ENCODE measurements around the gene ADAM12.
"Not testable (repeated sequence)": the region's sequence is repeated elsewhere in the genome, so short reads cannot be mapped to it uniquely, and the experiment has no call there.

Gene ADAM12

DNA sequence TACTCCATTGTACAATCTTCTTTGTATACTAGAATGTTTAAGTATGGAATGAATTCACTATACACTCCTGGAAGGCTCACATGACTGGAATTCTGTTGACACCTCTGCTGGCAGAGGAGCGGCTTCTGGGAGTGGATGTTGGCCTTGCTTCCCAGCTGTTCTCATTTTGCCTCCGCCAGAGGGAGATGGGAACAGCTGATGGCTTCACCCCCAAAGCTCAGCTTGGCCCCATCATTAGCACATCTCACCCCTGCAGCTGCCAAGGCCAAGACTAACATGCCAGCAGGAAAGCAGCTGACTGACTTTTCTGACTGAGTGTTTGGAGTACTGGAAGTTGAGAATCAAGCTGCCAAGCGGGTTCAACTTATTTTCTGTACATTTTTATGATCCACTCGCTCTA is 15.1 kb downstream of the ADAM12 start:
- Histone ChIP-seq H3K9me3 (ENCODE audit: control insufficient read depth, insufficient read depth, low read length) (peaks cover 9% of the 10 kb centered on the region), H3K4me1 (ENCODE audit: insufficient read depth, low read length) (no peaks in the 10 kb centered on the region), H3K36me3 (ENCODE audit: insufficient read depth, low read length) (no peaks in the 10 kb centered on the region), H3K9ac (ENCODE audit: low read depth, low read length) (no peak overlapping the region)

DNA sequence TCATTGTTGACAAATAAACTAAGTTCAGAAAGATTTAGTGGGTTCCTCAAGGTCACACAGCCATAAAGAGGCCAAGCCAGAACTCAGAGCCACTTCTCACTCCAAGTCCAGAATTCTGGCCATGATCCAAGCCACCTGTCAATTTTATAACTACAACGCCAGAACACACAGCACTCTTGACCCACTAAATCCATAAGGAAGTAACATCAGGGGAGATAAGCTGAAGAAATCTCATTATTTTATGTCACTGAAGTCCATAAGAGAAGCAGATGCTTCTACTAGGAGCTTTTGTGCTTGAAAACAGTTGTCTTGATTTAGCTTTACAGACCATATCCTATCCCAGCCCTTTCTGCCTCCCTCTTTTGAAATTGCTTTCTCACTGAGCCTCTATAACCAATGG is 15.9 kb downstream of the ADAM12 start:
- no peaks in the 10 kb centered on the region for H3K4me1 ChIP-seq (ENCODE audit: insufficient read depth, low read length)
- no peak overlapping the region for H3K9ac ChIP-seq (ENCODE audit: low read depth, low read length)
- H3K36me3 ChIP-seq (ENCODE audit: insufficient read depth, low read length): no peaks in the 10 kb centered on the region
- H3K9me3 ChIP-seq (ENCODE audit: control insufficient read depth, insufficient read depth, low read length): peaks cover 9% of the 10 kb centered on the region

DNA sequence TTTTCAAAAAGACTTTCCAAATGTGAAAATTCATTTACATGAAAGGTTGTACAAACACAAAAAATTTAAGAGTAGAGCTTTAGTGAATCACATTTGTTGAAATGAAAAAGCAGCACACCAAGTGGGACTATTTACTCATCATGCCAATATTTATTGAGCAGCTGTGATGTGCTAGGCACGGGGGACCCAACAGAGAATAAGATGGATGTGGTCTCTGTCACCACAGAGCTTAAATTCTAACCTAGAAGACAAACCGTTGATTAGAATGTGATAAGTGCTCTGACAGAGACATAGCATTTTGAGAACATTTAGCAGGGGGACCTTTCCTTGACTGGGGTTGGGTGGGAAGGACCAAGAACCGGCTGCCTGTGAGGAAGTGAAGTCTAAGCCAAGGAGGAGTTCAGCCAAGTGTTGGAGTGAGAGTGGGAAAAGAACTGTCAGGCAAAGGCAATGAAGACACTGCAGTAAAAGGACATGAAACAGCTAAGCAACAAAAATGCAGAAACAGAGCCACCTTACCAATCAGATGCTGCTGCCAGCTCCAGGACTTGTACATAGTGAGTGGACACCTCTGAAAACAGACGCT is 19.1 kb downstream of the ADAM12 start:
- Histone ChIP-seq H3K36me3 (ENCODE audit: insufficient read depth, low read length) (no peaks in the 10 kb centered on the region), H3K9ac (ENCODE audit: low read depth, low read length) (no peak overlapping the region), H3K4me1 (ENCODE audit: insufficient read depth, low read length) (no peaks in the 10 kb centered on the region), H3K9me3 (ENCODE audit: control insufficient read depth, insufficient read depth, low read length) (no peaks in the 10 kb centered on the region)

DNA sequence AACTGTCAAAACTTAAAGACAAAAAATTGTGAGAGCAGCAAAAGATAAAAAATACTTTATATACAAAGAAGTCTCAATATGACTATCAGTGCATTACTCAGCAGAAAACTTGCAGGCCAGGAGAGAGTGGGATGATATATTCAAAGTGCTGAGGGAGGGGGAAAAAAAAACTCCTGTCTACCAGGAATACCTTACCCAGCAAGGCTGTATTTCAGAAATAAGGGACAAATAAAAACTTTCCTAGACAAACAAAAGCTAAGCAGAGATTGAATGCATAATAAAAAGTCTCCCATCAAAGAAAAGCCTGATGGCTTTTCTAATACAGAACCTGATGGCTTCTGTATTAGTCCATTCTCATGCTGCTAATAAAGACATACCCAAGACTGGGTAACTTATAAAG is 31.1 kb downstream of the ADAM12 start:
- Histone ChIP-seq H3K9me3 (ENCODE audit: control insufficient read depth, insufficient read depth, low read length) (peaks cover 4% of the 10 kb centered on the region; the same call in 1 of the 2 replicates), H3K36me3 (ENCODE audit: insufficient read depth, low read length) (no peaks in the 10 kb centered on the region), H3K9ac (ENCODE audit: low read depth, low read length) (no peak overlapping the region), H3K4me1 (ENCODE audit: insufficient read depth, low read length) (no peaks in the 10 kb centered on the region)

DNA sequence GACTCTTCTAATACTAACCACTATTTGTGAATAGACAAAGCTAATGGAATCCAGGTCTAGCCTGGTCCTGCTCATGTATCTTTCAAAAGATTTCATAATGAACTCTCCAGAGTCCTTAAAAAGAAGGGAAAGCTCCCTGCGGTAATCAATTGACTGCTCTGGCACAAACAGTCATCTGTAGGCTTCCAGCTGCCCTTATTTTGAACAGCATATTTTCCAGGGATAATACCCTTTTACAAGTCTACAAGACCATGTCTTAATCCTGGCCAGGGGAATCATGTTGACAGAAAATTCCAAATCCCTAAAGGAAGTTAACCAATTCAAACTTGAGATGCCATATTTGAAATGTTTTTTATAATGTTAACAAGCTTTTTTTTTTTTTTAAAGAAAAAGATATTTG is 34.6 kb downstream of the ADAM12 start:
- H3K9me3 ChIP-seq (ENCODE audit: control insufficient read depth, insufficient read depth, low read length): peaks cover 4% of the 10 kb centered on the region; the same call in 1 of the 2 replicates
- H3K36me3 ChIP-seq (ENCODE audit: insufficient read depth, low read length): no peaks in the 10 kb centered on the region
- H3K4me1 ChIP-seq (ENCODE audit: insufficient read depth, low read length): no peaks in the 10 kb centered on the region
- H3K9ac ChIP-seq (ENCODE audit: low read depth, low read length): no peak overlapping the region

DNA sequence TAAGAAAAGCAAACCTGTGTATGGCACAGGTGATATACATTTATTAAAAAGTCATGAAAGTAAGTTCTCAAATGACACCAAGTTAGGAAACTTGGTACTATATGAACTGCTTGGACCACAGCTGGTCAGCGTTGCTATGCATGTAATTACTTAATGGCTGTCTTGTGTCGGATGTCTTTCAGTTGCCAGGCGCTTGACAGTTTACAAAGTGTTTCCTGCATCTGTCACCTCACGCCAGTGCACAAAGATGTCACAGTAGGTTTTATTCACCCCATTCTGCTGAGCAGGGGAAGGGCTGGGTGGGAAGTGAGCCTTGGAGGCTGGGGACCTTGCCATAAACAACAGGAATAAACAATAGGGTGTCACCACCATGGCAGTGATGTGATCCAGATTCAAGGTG is 35.8 kb downstream of the ADAM12 start:
- Histone ChIP-seq H3K4me1 (ENCODE audit: insufficient read depth, low read length) (no peaks in the 10 kb centered on the region), H3K9ac (ENCODE audit: low read depth, low read length) (no peak overlapping the region), H3K36me3 (ENCODE audit: insufficient read depth, low read length) (no peaks in the 10 kb centered on the region), H3K9me3 (ENCODE audit: control insufficient read depth, insufficient read depth, low read length) (peaks cover 4% of the 10 kb centered on the region; the same call in 1 of the 2 replicates)

DNA sequence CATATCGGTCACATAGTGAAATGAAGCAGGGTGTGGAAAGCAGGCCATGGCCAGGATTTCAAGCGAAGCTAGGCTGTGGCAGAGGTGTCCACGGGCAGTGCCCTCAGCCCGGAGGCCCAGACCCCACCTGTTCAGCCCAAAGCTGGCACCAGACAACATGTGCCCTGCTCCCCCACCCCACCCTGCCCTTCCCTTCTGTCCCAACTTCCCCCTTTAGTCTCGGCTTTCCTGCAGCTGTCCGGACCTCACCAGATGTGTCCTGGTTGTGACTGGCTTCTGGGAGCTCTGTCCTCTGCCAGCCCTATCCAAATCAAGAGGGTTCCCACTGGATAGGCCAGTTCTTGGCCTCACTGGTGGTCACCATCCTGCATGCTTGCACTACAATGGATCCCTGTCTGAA is 37.3 kb downstream of the ADAM12 start:
- H3K36me3 ChIP-seq (ENCODE audit: insufficient read depth, low read length): no peaks in the 10 kb centered on the region
- no peak overlapping the region for H3K9ac ChIP-seq (ENCODE audit: low read depth, low read length)
- no peaks in the 10 kb centered on the region for H3K9me3 ChIP-seq (ENCODE audit: control insufficient read depth, insufficient read depth, low read length)
- no peaks in the 10 kb centered on the region for H3K4me1 ChIP-seq (ENCODE audit: insufficient read depth, low read length)

DNA sequence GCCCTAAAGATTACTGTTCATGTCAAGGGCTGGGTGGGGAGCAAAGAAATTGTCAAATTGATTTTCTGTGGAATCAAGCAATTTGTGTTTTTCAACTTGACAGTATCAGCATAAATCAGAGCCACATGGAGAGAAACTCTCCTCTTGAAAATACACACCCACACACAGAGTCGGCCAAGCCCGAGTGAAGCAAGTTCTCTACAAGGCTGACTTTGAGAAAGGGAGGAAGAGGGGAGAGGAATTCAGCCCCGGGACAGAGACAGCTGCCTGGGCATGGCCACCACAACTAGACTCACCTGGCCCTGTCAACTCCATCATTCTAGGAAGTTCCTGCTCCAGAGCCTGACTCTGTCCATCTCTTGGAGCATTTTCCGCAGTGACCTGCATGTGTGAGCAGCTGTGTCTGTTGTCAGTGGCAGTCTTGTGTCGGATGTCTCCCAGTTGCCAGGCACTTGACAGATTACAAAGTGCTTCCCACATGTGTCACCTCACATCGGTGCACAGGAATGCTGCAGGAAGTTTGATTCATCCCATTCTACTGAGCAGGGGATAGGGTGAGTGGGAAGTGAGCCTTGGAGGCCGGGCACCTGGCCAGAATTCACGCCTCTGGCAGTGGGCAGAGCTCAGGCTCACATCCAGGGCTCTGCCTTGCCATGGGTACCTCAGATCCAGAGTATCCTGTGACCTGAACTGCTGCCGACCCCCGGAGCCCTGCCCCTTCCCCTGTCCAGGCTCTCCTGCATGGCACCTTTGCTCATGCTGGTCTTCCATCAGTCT is 37.9 kb downstream of the ADAM12 start:
- H3K4me1 ChIP-seq (ENCODE audit: insufficient read depth, low read length): no peaks in the 10 kb centered on the region
- no peaks in the 10 kb centered on the region for H3K9me3 ChIP-seq (ENCODE audit: control insufficient read depth, insufficient read depth, low read length)
- H3K9ac ChIP-seq (ENCODE audit: low read depth, low read length): no peak overlapping the region
- no peaks in the 10 kb centered on the region for H3K36me3 ChIP-seq (ENCODE audit: insufficient read depth, low read length)

DNA sequence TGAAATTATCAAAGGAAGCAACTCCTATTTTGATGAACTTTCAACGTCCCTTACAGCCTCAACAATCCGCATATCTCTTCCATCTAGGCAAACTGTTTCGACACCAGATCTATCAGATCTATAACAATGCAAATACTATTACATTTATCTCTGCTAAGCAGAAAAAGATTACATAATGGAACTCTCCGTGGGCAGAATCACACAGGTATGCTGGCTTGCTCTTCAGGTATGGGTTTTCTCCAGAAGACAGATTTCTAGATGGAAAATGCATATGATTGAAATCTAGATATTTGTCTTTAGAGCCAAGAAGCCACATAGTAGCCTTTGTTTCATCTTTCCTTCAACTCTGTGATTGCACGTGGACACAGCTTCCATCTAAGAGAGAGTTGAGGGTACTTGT is 38.6 kb downstream of the ADAM12 start:
- no peak overlapping the region for H3K9ac ChIP-seq (ENCODE audit: low read depth, low read length)
- no peaks in the 10 kb centered on the region for H3K36me3 ChIP-seq (ENCODE audit: insufficient read depth, low read length)
- no peaks in the 10 kb centered on the region for H3K9me3 ChIP-seq (ENCODE audit: control insufficient read depth, insufficient read depth, low read length)
- H3K4me1 ChIP-seq (ENCODE audit: insufficient read depth, low read length): no peaks in the 10 kb centered on the region

DNA sequence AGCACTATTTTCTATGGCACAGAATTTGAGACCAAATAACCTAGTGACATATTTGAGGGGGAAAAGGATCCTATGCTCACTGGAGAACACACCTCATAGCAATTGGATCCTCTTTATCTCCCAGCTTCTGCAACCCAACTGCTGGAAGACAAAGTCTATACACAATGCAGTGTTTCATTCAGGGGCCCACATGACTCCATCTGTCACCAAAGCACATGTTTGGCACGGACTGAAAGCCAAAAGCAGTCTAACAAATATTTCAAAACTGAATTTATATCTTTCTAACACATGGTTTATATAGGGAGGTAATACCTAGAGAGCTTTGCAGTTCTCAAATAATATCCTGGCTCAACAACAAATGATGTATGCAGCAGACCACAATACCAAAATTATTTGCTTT is 39.2 kb downstream of the ADAM12 start:
- Histone ChIP-seq H3K36me3 (ENCODE audit: insufficient read depth, low read length) (no peaks in the 10 kb centered on the region), H3K9ac (ENCODE audit: low read depth, low read length) (no peak overlapping the region), H3K4me1 (ENCODE audit: insufficient read depth, low read length) (no peaks in the 10 kb centered on the region), H3K9me3 (ENCODE audit: control insufficient read depth, insufficient read depth, low read length) (no peaks in the 10 kb centered on the region)

DNA sequence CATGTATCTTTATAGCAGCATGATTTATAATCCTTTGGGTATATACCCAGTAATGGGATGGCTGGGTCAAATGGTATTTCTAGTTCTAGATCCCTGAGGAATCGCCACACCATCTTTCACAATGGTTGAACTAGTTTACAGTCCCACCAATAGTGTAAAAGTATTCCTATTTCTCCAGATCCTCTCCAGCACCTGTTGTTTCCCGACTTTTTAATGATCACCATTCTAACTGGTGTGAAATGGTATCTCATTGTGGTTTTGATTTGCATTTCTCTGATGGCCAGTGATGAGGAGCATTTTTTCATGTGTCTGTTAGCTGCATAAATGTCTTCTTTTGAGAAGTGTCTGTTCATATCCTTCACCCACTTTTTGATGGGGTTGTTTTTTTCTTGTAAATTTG is 44.8 kb downstream of the ADAM12 start:
- H3K4me1 ChIP-seq (ENCODE audit: insufficient read depth, low read length); H3K36me3 ChIP-seq (ENCODE audit: insufficient read depth, low read length); H3K9me3 ChIP-seq (ENCODE audit: control insufficient read depth, insufficient read depth, low read length); H3K9ac ChIP-seq (ENCODE audit: low read depth, low read length): not testable (repeated sequence)

DNA sequence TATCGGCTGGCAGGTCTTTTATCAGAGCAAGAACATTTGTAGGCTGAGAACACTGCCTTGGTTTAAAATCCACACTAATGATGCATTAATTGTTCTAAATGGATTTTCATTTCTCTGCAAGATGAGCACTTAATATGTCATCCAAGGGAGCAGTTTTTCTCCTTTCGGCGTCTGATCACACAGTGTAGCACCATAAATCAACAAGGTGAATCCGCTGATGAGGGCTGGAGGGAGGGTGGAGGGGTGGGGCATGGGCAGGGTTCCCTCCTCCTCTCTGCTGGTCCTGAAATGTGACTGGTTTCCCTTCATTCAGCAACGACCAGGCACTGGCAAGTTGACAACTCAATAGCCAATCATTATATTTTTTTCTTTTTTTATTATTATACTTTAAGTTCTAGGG is 45.6 kb downstream of the ADAM12 start:
- Histone ChIP-seq H3K9ac (ENCODE audit: low read depth, low read length) (no peak overlapping the region), H3K4me1 (ENCODE audit: insufficient read depth, low read length) (no peaks in the 10 kb centered on the region), H3K36me3 (ENCODE audit: insufficient read depth, low read length) (no peaks in the 10 kb centered on the region), H3K9me3 (ENCODE audit: control insufficient read depth, insufficient read depth, low read length) (no peaks in the 10 kb centered on the region)

DNA sequence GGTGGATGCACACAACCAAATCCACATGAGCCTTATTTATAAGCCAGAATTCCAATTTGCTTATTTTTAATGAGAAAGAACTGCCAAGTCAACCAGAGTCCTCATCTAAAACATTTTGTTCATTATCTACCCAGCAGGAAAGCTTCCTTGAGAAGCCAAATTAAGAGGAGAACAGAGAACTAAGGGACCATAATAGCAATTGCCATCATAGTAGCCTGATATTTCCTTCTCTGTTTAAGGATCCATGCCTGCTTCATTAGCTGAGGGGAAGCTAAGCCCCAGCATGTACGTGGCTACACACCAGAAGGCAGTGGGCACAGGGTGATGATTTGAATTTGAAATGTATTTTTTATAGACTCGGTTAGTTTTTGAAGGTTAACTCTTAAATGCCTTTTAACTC is 46.8 kb downstream of the ADAM12 start:
- H3K36me3 ChIP-seq (ENCODE audit: insufficient read depth, low read length): no peaks in the 10 kb centered on the region
- no peaks in the 10 kb centered on the region for H3K4me1 ChIP-seq (ENCODE audit: insufficient read depth, low read length)
- no peak overlapping the region for H3K9ac ChIP-seq (ENCODE audit: low read depth, low read length)
- H3K9me3 ChIP-seq (ENCODE audit: control insufficient read depth, insufficient read depth, low read length): no peaks in the 10 kb centered on the region

DNA sequence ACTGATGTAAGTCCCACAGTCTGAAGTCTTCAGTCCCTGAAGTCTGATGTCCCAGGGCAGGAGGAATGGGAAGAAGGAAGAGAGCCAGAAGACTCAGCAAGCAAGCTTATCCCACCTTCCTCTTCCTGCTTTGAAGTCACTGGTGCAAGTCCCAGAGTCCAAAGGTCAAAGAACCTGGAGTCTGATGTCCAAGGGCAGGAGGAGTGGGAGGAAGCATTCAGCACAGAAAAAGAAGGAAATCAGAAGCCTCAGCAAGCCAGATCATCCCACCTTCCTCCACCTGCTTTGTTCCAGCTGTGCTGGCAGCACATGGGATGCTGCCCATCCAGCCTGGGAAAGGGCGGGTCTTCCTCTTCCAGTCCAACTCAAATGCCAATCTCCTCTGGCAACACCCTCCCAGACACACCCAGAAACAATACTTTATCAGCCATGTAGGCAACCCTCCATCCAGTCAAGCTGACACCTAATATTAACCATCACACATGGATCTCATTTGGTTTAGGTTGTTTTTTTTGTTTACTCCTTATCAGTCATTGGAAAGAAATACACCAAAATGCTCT is 50.9 kb downstream of the ADAM12 start:
- H3K9ac ChIP-seq (ENCODE audit: low read depth, low read length): no peak overlapping the region
- H3K9me3 ChIP-seq (ENCODE audit: control insufficient read depth, insufficient read depth, low read length): no peaks in the 10 kb centered on the region
- H3K4me1 ChIP-seq (ENCODE audit: insufficient read depth, low read length): no peaks in the 10 kb centered on the region
- H3K36me3 ChIP-seq (ENCODE audit: insufficient read depth, low read length): no peaks in the 10 kb centered on the region

DNA sequence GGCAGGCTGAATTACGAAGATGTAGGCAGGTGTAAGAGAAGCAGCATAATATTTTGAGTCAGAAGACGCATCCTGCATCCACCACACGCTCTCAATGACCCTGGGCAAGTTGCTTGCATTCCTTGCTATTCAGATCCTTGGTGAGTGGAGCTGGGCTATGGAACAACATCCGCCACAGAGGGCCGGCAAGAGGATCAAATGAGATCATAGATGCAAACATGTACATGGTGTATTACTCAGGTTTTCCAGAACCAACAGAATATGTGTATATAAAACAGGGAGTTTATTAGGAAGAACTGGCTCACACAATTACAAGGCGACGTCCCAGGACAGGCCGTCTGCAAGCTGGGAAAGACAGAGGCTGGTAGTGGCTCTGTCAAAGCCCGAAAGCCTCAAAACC is 51.5 kb downstream of the ADAM12 start:
- Histone ChIP-seq H3K9me3 (ENCODE audit: control insufficient read depth, insufficient read depth, low read length) (no peaks in the 10 kb centered on the region), H3K9ac (ENCODE audit: low read depth, low read length) (no peak overlapping the region), H3K36me3 (ENCODE audit: insufficient read depth, low read length) (no peaks in the 10 kb centered on the region), H3K4me1 (ENCODE audit: insufficient read depth, low read length) (no peaks in the 10 kb centered on the region)

Measured in ES-I3 (cell line).